Neural cell (in vitro differentiated cells): ENCODE results near the gene ROR1. TPM values are rescaled to one million over a fixed set of nuclear protein-coding genes. Genes with fewer than 3 reads are reported as not detected.

Source experiments
- H2AFZ ChIP-seq: fragments of 200-600, 300-800 bp; sonication (generic), shearing (Covaris generic); 2 replicates; pipeline ENCODE4 v1.6.0; 2014; ENCODE audit warnings: low read depth, mild to moderate bottlenecking, antibody characterized with exemption, low read length, moderate library complexity
- H3F3A ChIP-seq: fragments of 200-600 bp; shearing (Covaris generic); 2 replicates; pipeline ENCODE4 v1.6.1; 2016; ENCODE audit warnings: mild to moderate bottlenecking, moderate library complexity, mixed read lengths, antibody characterized with exemption, low read length; ENCODE audit not compliant: insufficient read depth, poor library complexity, severe bottlenecking
- H3K27ac ChIP-seq: fragments of 200-600, 300-800 bp; sonication (generic), shearing (Covaris generic); 2 replicates; pipeline ENCODE4 v1.5.1; 2014; ENCODE audit warnings: mild to moderate bottlenecking, low read length, moderate library complexity
- H3K27me3 ChIP-seq: fragments of 300-800, 200-600 bp; sonication (generic), shearing (Covaris generic); 2 replicates; pipeline ENCODE4 v1.6.0; 2014; ENCODE audit warnings: mild to moderate bottlenecking, low read depth, low read length, moderate library complexity; ENCODE audit not compliant: insufficient read depth
- H3K36me3 ChIP-seq: fragments of 300-800, 200-600 bp; sonication (generic), shearing (Covaris generic); 2 replicates; pipeline ENCODE4 v1.5.1; 2014; ENCODE audit warnings: mild to moderate bottlenecking, antibody characterized with exemption, low read length, moderate library complexity; ENCODE audit not compliant: insufficient read depth
- H3K4me2 ChIP-seq: fragments of 300-800, 200-600 bp; sonication (generic), shearing (Covaris generic); 2 replicates; pipeline ENCODE4 v1.6.0; 2014; ENCODE audit warnings: mild to moderate bottlenecking, low read length
- H3K4me3 ChIP-seq: fragments of 300-800, 200-600 bp; sonication (generic), shearing (Covaris generic); 2 replicates; pipeline ENCODE4 v1.5.1; 2014; ENCODE audit warnings: mild to moderate bottlenecking, low read length, moderate library complexity
- H3K79me2 ChIP-seq: fragments of 200-600 bp; shearing (Covaris generic); replicated peaks from 2 replicates; pipeline ENCODE4 v1.6.0; 2014; ENCODE audit warnings: mild to moderate bottlenecking, low read length, moderate library complexity; ENCODE audit not compliant: insufficient read depth
- H3K9ac ChIP-seq: fragments of 300-800, 200-600 bp; sonication (generic), shearing (Covaris generic); 2 replicates; pipeline ENCODE4 v1.6.1; 2016; ENCODE audit warnings: mild to moderate bottlenecking, low read length, mixed read lengths
- H3K9me2 ChIP-seq: fragments of 200-600 bp; shearing (Covaris generic); 2 replicates; pipeline ENCODE4 v1.6.1; 2016; ENCODE audit warnings: mild to moderate bottlenecking, low read length, mixed read lengths; ENCODE audit not compliant: insufficient read depth
- H3K9me3 ChIP-seq: fragments of 200-600, 300-800 bp; sonication (generic), shearing (Covaris generic); 2 replicates; pipeline ENCODE4 v1.6.1; 2016; ENCODE audit warnings: mild to moderate bottlenecking, mixed run types, low read length, moderate library complexity, mixed read lengths
- H4K20me1 ChIP-seq: fragments of 200-600 bp; shearing (Covaris generic); 2 replicates; pipeline ENCODE4 v1.6.1; 2016; ENCODE audit warnings: mild to moderate bottlenecking, mixed run types; ENCODE audit not compliant: insufficient read depth
- CTCF ChIP-seq: fragments of 450-650 bp; IDR thresholded peaks from 2 replicates; pipeline ENCODE4 v1.5.1; 2014; ENCODE audit warnings: antibody characterized with exemption, mild to moderate bottlenecking, moderate library complexity; ENCODE audit not compliant: poor library complexity, severe bottlenecking
- EP300 ChIP-seq: fragments of 450-650 bp; conservative IDR thresholded peaks from 2 replicates; pipeline ENCODE4 v1.6.1; 2014; ENCODE audit warnings: antibody characterized with exemption, mild to moderate bottlenecking, moderate library complexity; ENCODE audit not compliant: poor library complexity, severe bottlenecking
- EZH2 ChIP-seq: fragments of 200-600, 300-800 bp; shearing (Covaris generic), sonication (generic); IDR thresholded peaks from 2 replicates; pipeline ENCODE4 v1.6.1; 2014; ENCODE audit warnings: antibody characterized with exemption, low read length, borderline replicate concordance, mild to moderate bottlenecking; ENCODE audit not compliant: insufficient read depth, poor library complexity, severe bottlenecking
- MXI1 ChIP-seq: fragments of 450-650 bp; conservative IDR thresholded peaks from 2 replicates; pipeline ENCODE4 v1.6.1; 2014; ENCODE audit warnings: antibody characterized with exemption, mild to moderate bottlenecking; ENCODE audit not compliant: poor library complexity, severe bottlenecking
- POLR2AphosphoS5 ChIP-seq: IDR thresholded peaks from 2 replicates; pipeline ENCODE4 v1.6.1; 2012
- RAD21 ChIP-seq: fragments of 450-650 bp; conservative IDR thresholded peaks from 2 replicates; pipeline ENCODE4 v1.6.1; 2014; ENCODE audit warnings: antibody characterized with exemption, mild to moderate bottlenecking, moderate library complexity
- REST ChIP-seq: IDR thresholded peaks from 2 replicates; pipeline ENCODE4 v1.6.1; 2012; ENCODE audit warnings: borderline replicate concordance
- SMC3 ChIP-seq: fragments of 450-650 bp; conservative IDR thresholded peaks from 2 replicates; pipeline ENCODE4 v1.6.1; 2014; ENCODE audit warnings: antibody characterized with exemption, mild to moderate bottlenecking, moderate library complexity; ENCODE audit not compliant: poor library complexity
- TAF1 ChIP-seq: IDR thresholded peaks from 2 replicates; pipeline ENCODE4 v1.6.1; 2012; ENCODE audit warnings: low read depth
- polyA plus RNA-seq: library from polyadenylated mRNA; depleted of rRNA; stranded (reverse); fragments of >200 nt; gene quantifications from 2 replicates; pipeline ENCODE4 v1.2.3, GENCODE V29; 2014

The ROR1 gene
- polyA plus RNA-seq, 1 donor from 2014 or later = 0.27 TPM

- Histone ChIP-seq H4K20me1 (no peaks in the 10 kb centered on the region), H3K27me3 (no peaks in the 10 kb centered on the region), H3K9me2 (no peaks in the 10 kb centered on the region), H3K36me3 (no peaks in the 10 kb centered on the region), H3K9me3 (no peaks in the 10 kb centered on the region), H3K79me2 (no peaks in the 10 kb centered on the region), H2AFZ (no peak overlapping the region), H3F3A (no peaks in the 10 kb centered on the region), H3K4me2 (no peak overlapping the region), H3K9ac (no peak overlapping the region), H3K4me3 (no peak overlapping the region), H3K27ac (no peak overlapping the region)
- TF ChIP-seq EP300 (no peak), SMC3 (no peak), TAF1 (no peak), CTCF (no peak), MXI1 (no peak), EZH2 (no peak), POLR2AphosphoS5 (no peak), REST (no peak), RAD21 (no peak)
Measured at GRCh38 chr1:64182207-64182606, 408.4 kb downstream of the ROR1 start.

- Histone ChIP-seq H3K36me3 (no peaks in the 10 kb centered on the region), H3K4me3 (no peak overlapping the region), H2AFZ (no peak overlapping the region), H4K20me1 (no peaks in the 10 kb centered on the region), H3K4me2 (no peak overlapping the region), H3K27ac (no peak overlapping the region), H3K9me3 (no peaks in the 10 kb centered on the region), H3K27me3 (no peaks in the 10 kb centered on the region), H3K79me2 (no peaks in the 10 kb centered on the region), H3K9me2 (no peaks in the 10 kb centered on the region), H3F3A (no peaks in the 10 kb centered on the region), H3K9ac (no peak overlapping the region)
- TF ChIP-seq EZH2 = no peak
- no peak for TF ChIP-seq POLR2AphosphoS5
- no peak for TF ChIP-seq CTCF
- TF ChIP-seq TAF1 = no peak
- no peak for TF ChIP-seq SMC3
- no peak for TF ChIP-seq RAD21
- no peak for TF ChIP-seq MXI1
- TF ChIP-seq REST = no peak
- no peak for TF ChIP-seq EP300
Measured at GRCh38 chr1:64183395-64184002, 409.7 kb downstream of the ROR1 start.
